ENCODE data around the gene CD7.

CD7 gene

GRCh38 chr17:82277851-82278250, 39.6 kb downstream of the CD7 start:
- no peak for DNase-seq

GRCh38 chr17:82276938-82277337, 40.5 kb downstream of the CD7 start:
- no peak for DNase-seq

- DNase-seq, result no peak
These were observed 42.1 kb downstream of the CD7 start for GRCh38 chr17:82275326-82275725.

- no peak for DNase-seq
These were observed 43.0 kb downstream of the CD7 start for GRCh38 chr17:82274134-82275020.

GRCh38 chr17:82273327-82274133, 43.9 kb downstream of the CD7 start, which contains the start of gene CSNK1D:
Gene CSNK1D, minus strand, starts transcription at chr17:82273700. Its CDS starts 319 bp downstream, at chr17:82273381.
- DNase-seq, result peak; percentile 91

- DNase-seq, result no peak
These were observed 44.7 kb downstream of the CD7 start for GRCh38 chr17:82272495-82273326.

- DNase-seq, result no peak
These were observed 46.0 kb downstream of the CD7 start for GRCh38 chr17:82271401-82271800.

- DNase-seq, result no peak
These were observed 46.8 kb downstream of the CD7 start for GRCh38 chr17:82270651-82271050.

- DNase-seq, result no peak
These were observed 47.4 kb downstream of the CD7 start for GRCh38 chr17:82269882-82270500.

- DNase-seq, result no peak
These were observed 48.1 kb downstream of the CD7 start for GRCh38 chr17:82269138-82269881.

- no peak for DNase-seq
These were observed 49.6 kb downstream of the CD7 start for GRCh38 chr17:82267575-82268379.

GRCh38 chr17:82266142-82266541, 51.3 kb downstream of the CD7 start:
- no peak for DNase-seq
